ENCODE results near the gene F12.

F12 gene

DNA sequence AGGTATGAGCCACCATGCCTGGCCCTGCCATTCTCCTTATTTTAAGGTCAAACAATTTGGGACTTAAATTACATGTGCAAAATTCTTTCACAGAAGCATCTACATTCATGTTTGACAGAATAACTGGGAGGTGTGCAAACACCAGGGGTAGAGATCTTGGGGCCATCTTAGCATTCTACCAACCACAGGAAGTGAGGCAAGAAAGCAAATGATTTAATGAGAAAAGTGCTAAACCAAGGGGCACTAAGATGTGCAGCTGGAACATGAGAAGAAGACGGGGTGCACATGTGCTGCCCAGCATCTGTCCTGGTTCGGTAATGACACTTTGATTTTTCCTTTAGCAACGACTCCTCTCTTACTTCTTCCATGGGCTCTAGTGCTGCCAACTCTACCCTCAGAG is 1.2 kb upstream of the F12 start:
- no peak for DNase-seq

DNA sequence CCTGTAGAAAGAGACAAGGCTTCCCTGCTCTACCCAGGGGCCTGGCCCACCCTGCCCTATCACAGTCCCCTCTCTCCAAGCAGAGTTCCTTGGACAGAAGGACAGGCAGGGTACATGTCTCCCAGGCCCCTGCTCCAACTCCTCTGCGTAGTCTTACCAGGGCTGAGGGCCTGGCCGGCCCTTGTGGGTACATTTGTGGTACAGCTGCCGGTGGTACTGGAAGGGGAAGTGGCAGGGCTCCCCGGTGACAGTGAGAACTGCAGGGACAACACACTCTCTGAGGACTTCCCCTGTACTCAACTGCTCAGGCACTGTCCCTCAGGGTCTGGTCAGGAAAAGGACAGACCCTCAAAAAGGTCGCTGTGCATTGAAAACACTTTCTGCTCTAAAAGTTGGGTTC is 3.6 kb downstream of the F12 start:
- DNase-seq = no peak

GRCh38 chr5:177405312-177405711 is 4.1 kb downstream of the F12 start:
- DNase-seq = no peak

DNA sequence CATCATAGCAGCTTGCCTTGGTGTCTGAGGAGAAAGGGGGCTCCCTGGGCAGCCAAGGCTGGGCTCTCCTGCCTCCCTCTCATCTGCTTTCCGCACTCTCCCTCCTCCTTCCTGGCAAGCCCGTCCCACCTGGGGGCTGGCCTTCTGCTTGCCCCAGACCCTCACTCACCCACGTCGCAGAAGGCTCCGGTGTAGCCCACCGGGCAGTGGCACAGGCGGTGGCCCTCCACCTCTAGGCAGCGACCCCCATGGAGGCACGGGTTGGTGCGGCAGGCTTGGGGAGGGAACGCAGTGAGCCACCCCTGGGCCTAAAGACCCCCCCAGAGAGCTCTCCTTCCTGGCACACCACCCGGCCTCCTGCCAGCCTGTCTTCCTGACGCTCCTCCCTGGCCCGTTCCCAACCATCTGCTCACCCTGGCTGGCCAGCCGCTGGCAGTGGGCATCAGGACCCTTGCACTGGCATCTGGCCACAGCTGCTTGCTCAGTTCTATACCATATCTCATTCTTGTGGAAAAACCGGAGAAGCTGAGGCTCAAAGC is 4.7 kb downstream of the F12 start:
- no peak for DNase-seq

DNA sequence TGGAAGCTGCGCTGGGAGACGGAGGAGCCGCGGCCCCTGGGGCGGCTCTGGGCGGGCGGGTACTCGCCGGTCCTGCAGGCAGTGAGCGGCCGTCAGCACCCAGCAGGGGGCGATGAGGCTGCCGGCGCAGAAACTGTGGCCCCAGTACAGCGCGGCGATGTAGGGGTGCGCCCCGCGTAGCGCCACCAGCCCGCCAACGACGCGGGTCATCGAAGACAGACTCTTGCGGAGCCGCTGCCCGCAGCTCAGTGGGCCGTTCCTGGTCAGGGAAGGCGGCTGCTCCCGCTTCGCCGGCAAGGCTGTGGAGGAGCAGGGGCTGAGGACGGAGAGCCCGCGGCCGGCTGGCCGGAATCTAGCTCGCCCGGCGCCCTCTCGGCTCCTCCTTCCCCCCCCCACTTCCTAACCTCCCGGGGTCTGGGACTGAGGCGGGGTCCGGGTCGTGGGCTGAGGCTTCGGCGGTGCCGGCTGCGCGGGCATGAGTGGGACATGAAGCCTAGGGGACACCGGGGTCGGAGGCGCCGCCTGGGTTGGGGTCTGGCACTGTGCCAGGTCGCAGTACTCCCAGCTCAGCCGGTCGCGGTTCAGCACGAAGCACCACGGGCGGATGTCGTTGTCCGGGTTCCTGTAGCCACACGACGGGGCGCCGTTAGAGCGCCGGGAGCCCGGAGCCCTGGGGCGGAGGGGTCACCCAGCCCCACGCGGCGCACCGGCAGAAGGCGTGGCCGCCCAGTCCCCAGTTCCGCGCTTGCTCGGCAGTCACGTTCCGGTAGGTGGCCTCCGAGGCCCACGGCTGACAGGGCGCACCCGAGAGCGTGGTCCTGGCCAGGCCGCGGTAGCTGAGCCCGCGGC is 5.3 kb downstream of the F12 start:
- peak; percentile 71 for DNase-seq

DNA sequence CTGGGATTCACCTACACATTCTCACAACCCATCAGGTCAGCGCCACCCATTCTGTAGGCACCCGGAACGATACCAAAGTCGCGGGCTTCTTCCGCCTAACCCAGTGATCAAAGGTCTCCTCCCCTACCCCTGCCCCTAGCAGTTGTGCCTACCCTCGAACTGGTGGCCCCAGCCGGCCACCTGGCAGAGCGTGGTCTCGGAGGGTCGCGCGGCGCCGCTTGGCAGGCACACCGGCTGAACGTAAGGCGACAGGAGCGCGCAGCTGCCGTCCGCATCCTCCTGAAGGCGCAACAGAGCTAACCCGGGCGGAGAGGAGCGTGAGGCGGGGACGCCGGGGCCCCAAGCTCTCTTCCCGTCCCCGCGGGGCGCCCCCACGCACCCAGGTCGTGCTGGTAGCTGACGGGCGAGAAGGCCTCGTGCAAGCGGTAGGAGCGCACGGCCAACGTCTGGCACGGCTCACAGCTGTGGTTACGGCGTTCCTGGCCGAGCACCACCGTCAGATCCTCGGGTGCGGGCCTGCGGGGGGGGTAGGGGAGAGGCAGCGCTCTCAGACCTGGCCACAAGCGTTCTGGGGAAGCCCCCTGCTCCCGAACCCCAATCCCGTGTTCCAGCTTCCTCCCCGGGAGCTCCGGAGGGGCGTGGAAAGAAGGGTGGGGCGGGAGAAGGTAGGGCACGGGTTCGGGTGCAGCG is 6.1 kb downstream of the F12 start:
- DNase-seq = no peak

DNA sequence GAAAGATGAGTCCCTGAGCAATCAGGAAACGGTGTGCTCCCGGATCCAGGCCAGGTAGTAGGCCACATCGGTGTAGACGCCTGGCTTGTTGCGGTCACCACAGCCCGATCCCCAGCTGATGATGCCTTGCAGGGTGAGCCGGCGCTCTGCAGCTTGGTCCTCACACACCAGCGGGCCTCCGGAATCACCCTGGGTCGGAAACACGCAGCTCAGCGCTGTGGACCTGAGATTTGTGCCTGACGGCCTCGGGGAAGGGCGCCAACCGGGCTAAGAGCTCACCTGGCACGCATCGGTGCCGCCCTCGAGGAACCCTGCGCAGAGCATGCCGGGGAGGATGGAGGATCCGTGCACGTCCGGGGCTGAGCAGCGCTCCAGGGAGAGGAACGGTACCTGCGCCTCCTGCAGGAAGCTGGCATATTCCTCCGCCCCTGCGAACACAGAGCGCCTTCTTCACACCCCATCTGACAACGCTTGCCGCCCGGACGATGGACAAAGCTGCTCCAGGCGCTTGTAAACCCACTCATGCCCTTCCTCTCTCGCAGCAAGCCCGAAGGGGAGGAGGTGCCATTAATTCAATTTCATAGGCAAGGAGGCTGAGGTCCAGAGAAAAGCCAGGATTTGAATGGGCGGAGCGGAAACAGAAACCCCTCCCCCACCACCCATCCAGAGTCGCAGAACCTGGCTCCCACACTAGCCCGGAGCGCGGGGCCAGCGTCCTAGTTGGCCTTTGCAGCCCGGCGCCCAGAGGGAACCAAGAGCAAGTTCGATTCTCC is 6.9 kb downstream of the F12 start:
- DNase-seq = peak; percentile 78

GRCh38 chr5:177399997-177400868 is 9.1 kb downstream of the F12 start, which contains the start of gene PFN3:
TSS of gene PFN3 (minus strand) at chr5:177400661. CDS start at chr5:177400576, 85 bp downstream.
- no peak for DNase-seq

DNA sequence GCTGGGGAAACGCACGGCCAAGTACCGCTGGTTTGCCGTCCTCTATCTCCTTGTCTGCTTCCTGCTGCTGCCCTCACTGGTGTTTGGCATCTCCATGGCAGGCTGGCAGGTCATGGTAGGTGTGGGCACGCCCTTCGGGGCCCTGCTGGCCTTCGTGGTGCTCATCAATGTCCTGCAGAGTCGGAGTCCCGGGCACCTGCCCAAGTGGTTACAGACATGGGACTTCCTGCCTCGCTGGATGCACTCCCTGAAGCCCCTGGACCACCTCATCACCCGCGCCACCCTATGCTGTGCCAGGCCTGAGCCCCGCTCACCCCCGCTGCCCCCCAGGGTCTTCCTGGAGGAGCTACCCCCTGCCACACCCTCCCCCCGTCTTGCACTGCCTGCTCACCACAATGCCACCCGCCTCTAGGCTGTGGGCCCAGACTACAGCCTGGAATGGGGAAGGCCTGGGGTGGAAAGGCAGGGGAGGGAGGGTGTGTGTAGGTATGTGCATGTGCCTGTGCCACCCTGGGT is 11.4 kb downstream of the F12 start:
- DNase-seq = no peak

GRCh38 chr5:177396807-177397206 is 12.6 kb downstream of the F12 start:
- DNase-seq = no peak

DNA sequence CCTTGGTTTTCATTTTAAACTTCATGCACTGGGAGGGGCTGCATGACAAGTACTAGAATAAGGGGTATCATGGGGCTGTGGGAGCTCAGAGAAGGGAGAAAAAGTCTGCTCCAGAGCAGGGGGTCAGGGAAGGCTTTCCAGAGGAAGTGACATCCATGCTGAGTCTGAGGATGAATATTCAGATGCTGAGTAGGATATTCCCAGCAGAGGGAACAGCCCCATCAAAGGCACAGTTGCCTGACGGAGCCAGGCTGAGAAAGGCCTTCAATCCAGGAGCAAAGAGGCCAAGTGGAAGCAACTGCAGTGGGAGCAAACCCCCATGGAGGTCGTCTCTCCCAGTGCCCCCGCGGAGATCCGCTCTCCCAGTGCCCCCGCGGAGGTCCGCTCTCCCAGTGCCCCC is 13.3 kb downstream of the F12 start:
- DNase-seq = no peak

DNA sequence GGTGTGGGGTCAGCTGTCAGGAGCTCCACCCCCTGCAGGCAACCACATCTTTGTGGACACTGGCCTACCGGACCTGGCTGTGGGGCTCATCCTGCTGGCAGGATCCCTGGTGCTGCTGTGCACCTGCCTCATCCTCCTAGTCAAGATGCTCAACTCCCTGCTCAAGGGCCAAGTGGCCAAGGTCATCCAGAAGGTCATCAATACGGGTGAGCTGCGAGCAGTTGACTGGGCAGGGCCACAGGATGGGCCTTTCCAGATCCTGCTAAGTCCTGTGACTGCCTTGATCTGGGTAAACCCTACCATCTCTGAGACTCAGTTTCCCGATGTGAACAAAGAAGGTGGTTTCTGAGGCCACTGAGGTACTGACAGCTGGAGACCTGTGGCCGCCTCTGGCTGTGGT is 15.4 kb downstream of the F12 start:
- DNase-seq = no peak

GRCh38 chr5:177393206-177393765 is 16.1 kb downstream of the F12 start:
- DNase-seq = no peak

GRCh38 chr5:177392765-177393164 is 16.6 kb downstream of the F12 start:
- DNase-seq = no peak

DNA sequence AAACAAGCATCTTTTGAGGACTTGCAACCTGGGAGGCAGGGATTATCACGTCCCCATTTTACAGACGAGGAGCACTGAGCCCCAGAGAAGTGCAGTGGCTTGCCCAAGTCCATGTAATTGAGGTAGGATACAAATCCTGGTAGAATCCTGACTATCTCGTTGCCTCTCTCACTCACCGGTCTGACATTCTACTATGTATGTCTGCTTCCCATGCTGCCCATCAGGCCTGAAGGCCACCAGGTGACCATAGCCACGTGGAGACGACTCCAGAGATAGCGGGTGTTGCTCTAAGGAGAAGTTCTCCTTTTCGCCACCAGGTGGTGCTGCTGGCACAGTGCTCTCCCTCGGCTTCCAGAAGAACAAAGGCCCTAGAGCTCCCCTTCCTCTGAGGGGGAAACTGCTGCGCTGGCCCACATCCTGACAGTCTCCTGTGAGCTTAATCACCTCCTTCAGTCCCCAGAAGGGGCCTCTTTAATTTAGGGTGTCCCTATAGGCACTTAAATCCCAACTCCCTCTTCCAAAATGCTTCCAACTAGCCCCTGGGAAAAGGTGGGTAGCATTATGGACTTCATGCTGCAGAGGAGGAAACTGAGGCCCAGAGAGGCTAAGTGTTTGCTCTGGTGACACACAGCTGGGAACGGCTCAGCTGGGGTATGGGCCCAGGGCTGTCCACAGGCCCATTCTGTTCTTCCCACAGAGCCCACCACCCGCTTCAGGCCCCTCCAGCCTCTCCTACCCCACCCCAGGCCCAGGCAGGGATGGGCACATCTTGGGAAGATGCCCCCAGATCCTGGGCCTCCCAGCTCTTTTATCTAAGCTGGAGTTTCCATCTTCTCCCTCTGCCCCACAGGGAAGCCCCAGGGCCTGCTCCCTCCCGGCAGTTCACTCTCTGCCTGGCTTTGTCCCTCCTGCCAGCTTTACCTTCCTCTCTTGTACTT is 18.7 kb downstream of the F12 start:
- DNase-seq = peak; percentile 76

GRCh38 chr5:177389241-177390169 is 19.9 kb downstream of the F12 start:
- no peak for DNase-seq

GRCh38 chr5:177388521-177389052 is 20.8 kb downstream of the F12 start:
- DNase-seq = no peak

DNA sequence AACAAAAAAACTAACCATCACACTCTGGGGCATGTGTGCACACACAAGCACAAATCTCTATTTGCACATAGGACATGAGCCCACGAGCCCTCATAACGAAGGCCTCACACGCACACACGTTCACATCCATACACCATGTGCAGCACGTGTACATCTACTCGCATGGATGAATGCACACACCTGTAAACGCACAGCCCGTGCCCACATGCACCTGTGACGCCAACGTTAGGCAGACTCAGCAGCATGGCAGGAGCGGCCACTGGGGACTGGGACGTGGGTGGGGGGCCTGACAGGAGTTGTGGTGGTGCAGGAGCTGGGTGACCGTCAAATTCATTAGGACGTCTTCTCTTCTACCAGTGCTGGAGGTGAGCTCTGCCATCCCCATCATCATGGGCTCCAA is 22.0 kb downstream of the F12 start:
- DNase-seq = no peak

DNA sequence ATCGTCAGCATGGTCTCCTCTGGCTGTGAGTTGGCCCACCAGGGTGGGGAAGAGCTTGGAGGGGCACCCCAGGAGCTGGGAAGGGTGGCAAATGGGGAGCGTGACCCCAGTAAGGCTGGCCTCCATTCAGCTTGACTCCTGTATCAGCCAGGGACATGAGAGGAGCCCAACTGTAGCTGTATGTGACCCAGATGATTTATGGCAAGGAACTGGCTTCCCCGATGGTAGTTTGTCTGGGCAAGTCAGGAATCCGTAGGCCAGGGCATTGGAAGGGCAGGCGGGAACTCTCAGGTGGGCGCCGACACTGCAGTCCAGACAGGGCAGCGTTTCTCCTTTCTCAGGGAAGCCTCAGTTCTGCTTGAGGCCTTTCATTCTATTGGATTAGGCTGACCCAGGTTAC is 22.8 kb downstream of the F12 start:
- no peak for DNase-seq

All from NCI-H774 (cell line).